ENCODE results near the gene ATRN.

- TF ChIP-seq SUZ12 (IDR thresholded peaks at IDR 0.05) (no peak), FOXK2 (IDR thresholded peaks at IDR 0.05) (no peak), ZNF384 (IDR thresholded peaks at IDR 0.05) (no peak)
Measured at GRCh38 chr20:3622406-3622805, 151.6 kb downstream of the ATRN start.
